ENCODE measurements around the gene HINFP.

Gene HINFP

DNA sequence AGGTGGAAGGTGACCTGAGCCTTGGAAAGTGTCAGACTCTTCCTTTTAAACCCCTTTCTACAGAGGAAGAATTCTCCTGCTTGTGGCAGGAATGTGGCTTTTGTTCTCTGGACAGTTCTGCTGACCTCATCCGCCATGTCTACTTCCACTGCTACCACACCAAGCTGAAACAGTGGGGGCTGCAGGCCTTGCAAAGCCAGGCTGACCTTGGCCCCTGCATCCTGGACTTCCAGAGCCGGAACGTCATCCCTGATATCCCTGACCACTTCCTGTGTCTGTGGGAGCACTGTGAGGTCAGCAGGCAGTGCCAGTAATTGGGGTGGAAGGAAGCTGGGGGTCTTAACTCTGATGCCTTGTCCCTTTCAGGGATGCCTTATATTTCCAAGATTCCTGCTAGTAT lies 9.3 kb downstream of the HINFP start:
- TF ChIP-seq EP300 (IDR thresholded peaks at IDR 0.05; ENCODE audit: borderline replicate concordance) (no peak), RAD21 (IDR thresholded peaks at IDR 0.05; ENCODE audit: low read depth) (no peak), USF1 (IDR thresholded peaks at IDR 0.05) (no peak), ZBTB7A (IDR thresholded peaks at IDR 0.05; ENCODE audit: low read depth) (no peak), NFIC (IDR thresholded peaks at IDR 0.05) (no peak), TEAD4 (IDR thresholded peaks at IDR 0.05) (no peak), CEBPB (IDR thresholded peaks at IDR 0.05) (no peak), FOXM1 (IDR thresholded peaks at IDR 0.05; ENCODE audit: borderline replicate concordance, low read depth) (no peak), EGR1 (IDR thresholded peaks at IDR 0.05) (no peak), MAX (IDR thresholded peaks at IDR 0.05) (no peak), TAF1 (IDR thresholded peaks at IDR 0.05; ENCODE audit: low read depth) (no peak), CREB1 (IDR thresholded peaks at IDR 0.05; ENCODE audit: low read depth) (no peak), YY1 (IDR thresholded peaks at IDR 0.05; ENCODE audit: low read depth) (no peak), TCF12 (IDR thresholded peaks at IDR 0.05; ENCODE audit: low read depth) (no peak)
- TF ChIP-seq, protein P1, sequence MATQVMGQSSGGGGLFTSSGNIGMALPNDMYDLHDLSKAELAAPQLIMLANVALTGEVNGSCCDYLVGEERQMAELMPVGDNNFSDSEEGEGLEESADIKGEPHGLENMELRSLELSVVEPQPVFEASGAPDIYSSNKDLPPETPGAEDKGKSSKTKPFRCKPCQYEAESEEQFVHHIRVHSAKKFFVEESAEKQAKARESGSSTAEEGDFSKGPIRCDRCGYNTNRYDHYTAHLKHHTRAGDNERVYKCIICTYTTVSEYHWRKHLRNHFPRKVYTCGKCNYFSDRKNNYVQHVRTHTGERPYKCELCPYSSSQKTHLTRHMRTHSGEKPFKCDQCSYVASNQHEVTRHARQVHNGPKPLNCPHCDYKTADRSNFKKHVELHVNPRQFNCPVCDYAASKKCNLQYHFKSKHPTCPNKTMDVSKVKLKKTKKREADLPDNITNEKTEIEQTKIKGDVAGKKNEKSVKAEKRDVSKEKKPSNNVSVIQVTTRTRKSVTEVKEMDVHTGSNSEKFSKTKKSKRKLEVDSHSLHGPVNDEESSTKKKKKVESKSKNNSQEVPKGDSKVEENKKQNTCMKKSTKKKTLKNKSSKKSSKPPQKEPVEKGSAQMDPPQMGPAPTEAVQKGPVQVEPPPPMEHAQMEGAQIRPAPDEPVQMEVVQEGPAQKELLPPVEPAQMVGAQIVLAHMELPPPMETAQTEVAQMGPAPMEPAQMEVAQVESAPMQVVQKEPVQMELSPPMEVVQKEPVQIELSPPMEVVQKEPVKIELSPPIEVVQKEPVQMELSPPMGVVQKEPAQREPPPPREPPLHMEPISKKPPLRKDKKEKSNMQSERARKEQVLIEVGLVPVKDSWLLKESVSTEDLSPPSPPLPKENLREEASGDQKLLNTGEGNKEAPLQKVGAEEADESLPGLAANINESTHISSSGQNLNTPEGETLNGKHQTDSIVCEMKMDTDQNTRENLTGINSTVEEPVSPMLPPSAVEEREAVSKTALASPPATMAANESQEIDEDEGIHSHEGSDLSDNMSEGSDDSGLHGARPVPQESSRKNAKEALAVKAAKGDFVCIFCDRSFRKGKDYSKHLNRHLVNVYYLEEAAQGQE (IDR thresholded peaks at IDR 0.05; ENCODE audit: low read depth): no peak

- TF ChIP-seq, protein P1 (IDR thresholded peaks at IDR 0.05; ENCODE audit: low read depth): no peak
- TF ChIP-seq RAD21 (IDR thresholded peaks at IDR 0.05; ENCODE audit: low read depth) (peak; percentile 27; the same call in 1 of the 2 replicates), TCF12 (IDR thresholded peaks at IDR 0.05; ENCODE audit: low read depth) (no peak)
Observed at GRCh38 chr11:119134389-119134978, 13.1 kb downstream of the HINFP start.

DNA sequence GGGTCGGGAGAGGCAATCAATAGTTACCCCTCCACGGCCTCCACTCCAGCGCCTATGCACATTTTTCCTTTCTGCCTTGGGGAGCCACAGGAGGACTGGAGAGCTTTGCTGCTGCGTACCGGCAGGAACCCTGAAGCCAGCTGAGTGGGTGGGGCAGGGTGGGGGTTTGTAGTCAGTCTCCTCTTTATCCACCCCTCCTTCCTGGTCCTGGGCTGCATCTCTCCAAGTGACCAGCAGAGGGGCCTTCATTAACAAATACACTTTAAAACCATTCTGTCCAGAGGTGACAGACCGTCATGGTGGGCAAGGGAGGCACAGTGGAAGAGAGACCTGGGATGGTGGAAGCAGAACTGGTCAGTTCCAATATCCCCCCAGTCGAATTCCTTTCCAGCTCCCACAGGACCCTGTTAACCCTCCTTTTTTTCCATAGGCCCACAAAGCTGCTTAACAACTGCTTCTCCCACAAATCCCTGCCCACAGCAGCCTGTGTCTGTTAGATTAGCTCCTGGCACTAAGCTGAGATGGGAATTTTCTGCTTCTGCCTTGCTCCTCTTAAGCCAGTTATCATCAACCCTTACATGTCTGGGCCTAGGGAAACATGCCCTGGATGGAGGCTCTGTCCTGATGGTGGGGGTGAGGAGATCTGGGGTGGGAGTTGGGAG lies 23.6 kb downstream of the HINFP start:
- TF ChIP-seq USF1 (IDR thresholded peaks at IDR 0.05) (no peak), RAD21 (IDR thresholded peaks at IDR 0.05; ENCODE audit: low read depth) (peak; percentile 64)

DNA sequence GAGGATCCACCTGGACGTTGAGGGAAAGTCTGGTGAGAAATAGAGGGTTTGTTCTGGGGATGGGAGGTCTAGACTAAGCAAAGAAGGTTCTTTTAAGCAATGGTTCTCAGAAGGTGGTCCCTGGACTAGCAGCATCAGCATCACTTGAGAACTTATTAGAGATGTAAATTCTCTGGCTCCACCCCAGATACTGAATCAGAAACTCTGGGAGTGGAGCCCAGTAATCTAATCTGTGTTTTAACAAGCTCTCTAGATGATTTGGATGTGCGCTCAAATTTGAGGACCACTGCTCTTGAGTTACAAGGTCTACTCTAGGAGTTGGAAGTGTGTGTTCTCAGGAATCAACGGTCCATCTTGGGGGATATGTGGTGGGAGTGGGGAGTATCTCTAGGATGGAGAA lies 24.2 kb downstream of the HINFP start:
- no peak for TF ChIP-seq TCF12 (IDR thresholded peaks at IDR 0.05; ENCODE audit: low read depth)
- TF ChIP-seq NFIC (IDR thresholded peaks at IDR 0.05): no peak
- TF ChIP-seq TAF1 (IDR thresholded peaks at IDR 0.05; ENCODE audit: low read depth): no peak
- TF ChIP-seq FOXM1 (IDR thresholded peaks at IDR 0.05; ENCODE audit: borderline replicate concordance, low read depth): no peak
- TF ChIP-seq, protein P1 (IDR thresholded peaks at IDR 0.05; ENCODE audit: low read depth): no peak
- no peak for TF ChIP-seq RAD21 (IDR thresholded peaks at IDR 0.05; ENCODE audit: low read depth)
- no peak for TF ChIP-seq EP300 (IDR thresholded peaks at IDR 0.05; ENCODE audit: borderline replicate concordance)
- TF ChIP-seq ZBTB7A (IDR thresholded peaks at IDR 0.05; ENCODE audit: low read depth): no peak
- no peak for TF ChIP-seq CEBPB (IDR thresholded peaks at IDR 0.05)
- TF ChIP-seq EGR1 (IDR thresholded peaks at IDR 0.05): no peak
